A549 treated with DMSO at 1 μM for 4 hours (cell line): ENCODE data around the gene PFN2. TPM values are rescaled to one million over a fixed set of nuclear protein-coding genes. Genes with fewer than 3 reads are reported as not detected.

ENCODE experiments used
- total RNA-seq: library from RNA; stranded (reverse); fragments of 200-300 nt; extraction: Qiagen RNA extraction; gene quantifications from 5 replicates; pipeline ENCODE4 v1.2.3, GENCODE V29; 2022; ENCODE audit warnings: low read depth

PFN2 gene
- total RNA-seq = 151 to 184 TPM (median 169 TPM) in 5 replicates

DNA sequence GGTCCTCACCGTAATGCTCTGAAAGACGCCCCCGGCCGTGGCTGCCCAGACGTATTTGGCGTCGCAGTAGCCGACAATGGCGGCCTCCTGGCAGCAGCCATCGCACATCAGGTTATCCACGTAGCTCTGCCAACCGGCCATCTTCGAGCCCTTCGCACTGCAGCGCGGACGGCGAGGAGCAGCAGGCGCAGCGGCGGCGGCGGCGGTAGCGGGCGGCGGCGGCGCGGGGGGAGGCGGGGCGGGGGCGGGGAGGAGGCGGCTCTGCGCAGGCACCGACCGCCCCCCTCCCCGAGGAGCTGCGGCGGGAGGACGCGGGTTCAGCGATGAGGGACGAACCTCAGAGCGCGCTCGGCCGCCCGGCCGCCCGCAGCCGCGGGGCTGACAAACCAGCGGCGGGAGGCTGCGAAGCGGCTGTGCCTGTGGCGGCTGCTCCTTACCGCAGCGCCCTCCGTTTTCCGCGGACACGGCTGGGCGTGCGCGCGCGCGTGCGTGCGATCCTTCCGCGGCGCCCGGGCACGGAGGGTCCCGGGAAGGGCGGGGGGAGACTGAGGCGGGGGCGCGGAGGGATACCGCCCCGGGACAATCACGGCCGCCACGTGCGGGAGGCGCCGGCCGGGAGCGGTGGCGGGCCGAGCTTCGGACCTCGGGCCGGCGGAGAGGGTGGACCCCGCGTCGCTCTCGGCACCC, at the start of gene PFN2:
Gene PFN2 (minus strand): TSS at position 180 of the 687 bp plus-strand sequence. CDS start 39 bp downstream, at position 141.

Other genes starting within 250 kb of the PFN2 start
- 31.7 to 42.5 TPM (median 37.2 TPM) in 5 replicates for gene COMMD2, start 218.4 kb downstream of the PFN2 start, total RNA-seq
- not detected in 5 replicates for gene ANKUB1, start 178.3 kb downstream of the PFN2 start, total RNA-seq
- 34.4 to 49.6 TPM (median 43.0 TPM) in 5 replicates for gene RNF13, start 157.7 kb downstream of the PFN2 start, total RNA-seq